ENCODE data around the gene NOL4L. TPM values are rescaled to one million over a fixed set of nuclear protein-coding genes. Genes with fewer than 3 reads are reported as not detected.
A peak's percentile ranks its signal among the peaks of the same experiment; 100 is the strongest.

Gene NOL4L
- total RNA-seq, 4 donors from 2014 or later, result 45.6 to 105 (median 85.9) TPM

GRCh38 chr20:32457479-32457986 lies 127.6 kb downstream of the NOL4L start:
- no peaks in the 10 kb centered on the region for H3K27me3 ChIP-seq
- WGBS, 2 donors (ENCODE audit: low coverage in 1 of 2), result 45% methylated on average over 25 of the region's 29 CpGs; no CpG with 5 or more reads in 1 of the 2 donors
- peaks cover 8 to 25% (median 17%) of the 10 kb centered on the region in 4 donors for H3K4me1 ChIP-seq
- no peak for TF ChIP-seq POLR2AphosphoS5 (IDR thresholded peaks at IDR 0.05)
- no peak for TF ChIP-seq CTCF (IDR thresholded peaks at IDR 0.05)
- no peak for TF ChIP-seq POLR2A (IDR thresholded peaks at IDR 0.05)
- TF ChIP-seq EP300 (IDR thresholded peaks at IDR 0.05; ENCODE audit: low read depth), result no peak
- peaks cover 0 to 14% (median 6%) of the 10 kb centered on the region in 4 donors for H3K36me3 ChIP-seq
- H3K4me3 ChIP-seq, result peak overlapping the region; percentile 9 to 43 (median 22)
- peak overlapping the region in 3 of 4 donors; percentile 14 to 69 (median 56) for H3K27ac ChIP-seq
- H3K9me3 ChIP-seq, result no peaks in the 10 kb centered on the region
- DNase-seq, result no peak
- intact Hi-C loops (cut with DNase I; ENCODE audit: low total_unique reads), result no loop called here
- in situ Hi-C loops (cut with MboI; ENCODE audit: low pct_ligation_motif_present in 1 of 4, low pct_unique_long_range_greater_than_20kb in 1 of 4, low sequenced_read_pairs in 3 of 4), result no loop called here

GRCh38 chr20:32456869-32457478 lies 128.2 kb downstream of the NOL4L start:
- DNase-seq, result no peak
- H3K27me3 ChIP-seq, result no peaks in the 10 kb centered on the region
- peaks cover 0 to 19% (median 6%) of the 10 kb centered on the region in 4 donors for H3K36me3 ChIP-seq
- H3K4me1 ChIP-seq, result peaks cover 5 to 19% (median 13%) of the 10 kb centered on the region in 4 donors
- intact Hi-C loops (cut with DNase I; ENCODE audit: low total_unique reads), result no loop called here
- in situ Hi-C loops (cut with MboI; ENCODE audit: low pct_ligation_motif_present in 1 of 4, low pct_unique_long_range_greater_than_20kb in 1 of 4, low sequenced_read_pairs in 3 of 4), result no loop called here
- TF ChIP-seq CTCF (IDR thresholded peaks at IDR 0.05) (peak; percentile 29 to 69 (median 54)), POLR2AphosphoS5 (IDR thresholded peaks at IDR 0.05) (no peak)
- peak overlapping the region; percentile 9 to 43 (median 22) for H3K4me3 ChIP-seq
- no peaks in the 10 kb centered on the region for H3K9me3 ChIP-seq
- WGBS, 2 donors (ENCODE audit: low coverage in 1 of 2), result 40% methylated on average over 7 of the region's 36 CpGs; no CpG with 5 or more reads in 1 of the 2 donors
- H3K27ac ChIP-seq, result peak overlapping the region in 3 of 4 donors; percentile 14 to 69 (median 56)

GRCh38 chr20:32455901-32456701 lies 129.0 kb downstream of the NOL4L start:
- Histone ChIP-seq H3K27me3 (no peaks in the 10 kb centered on the region), H3K9me3 (no peaks in the 10 kb centered on the region), H3K4me1 (peaks cover 5 to 19% (median 13%) of the 10 kb centered on the region in 4 donors), H3K36me3 (peaks cover 0 to 27% (median 11%) of the 10 kb centered on the region in 4 donors), H3K27ac (peak overlapping the region in 1 of 4 donors; percentile 56), H3K4me3 (no peak overlapping the region)
- in situ Hi-C loops (cut with MboI; ENCODE audit: low pct_ligation_motif_present in 1 of 4, low pct_unique_long_range_greater_than_20kb in 1 of 4, low sequenced_read_pairs in 3 of 4) (no loop called here), intact Hi-C loops (cut with DNase I; ENCODE audit: low total_unique reads) (no loop called here)
- 88% methylated on average over 33 of the region's 35 CpGs; no CpG with 5 or more reads in 1 of the 2 donors for WGBS, 2 donors (ENCODE audit: low coverage in 1 of 2)
- no peak for DNase-seq
- TF ChIP-seq POLR2AphosphoS5 (IDR thresholded peaks at IDR 0.05), result no peak
- no peak for TF ChIP-seq CTCF (IDR thresholded peaks at IDR 0.05)
- no peak for TF ChIP-seq POLR2A (IDR thresholded peaks at IDR 0.05)
- TF ChIP-seq EP300 (IDR thresholded peaks at IDR 0.05; ENCODE audit: low read depth), result no peak
